K562 (cell line): ENCODE measurements around the gene SULT1A1. TPM values are rescaled to one million over a fixed set of nuclear protein-coding genes. Genes with fewer than 3 reads are reported as not detected.

Source experiments
- ELF1 ChIP-seq: fragments of 200-800 bp; sonication (Bioruptor generic); IDR thresholded peaks from 2 replicates; pipeline ENCODE4 v1.6.1; 2016; ENCODE audit warnings: missing genetic modification characterization, missing compliant biosample characterization
- GATA2 ChIP-seq: sonication (generic); formaldehyde crosslinking; IDR thresholded peaks from 2 replicates; pipeline ENCODE4 v1.4.0; 2020; ENCODE audit warnings: mild to moderate bottlenecking, missing genetic modification reagents
- HLTF ChIP-seq: fragments of 450-650 bp; IDR thresholded peaks from 2 replicates; pipeline ENCODE4 v1.6.1; 2016
- KDM2B ChIP-seq: fragments of 250-450 bp; sonication (Bioruptor Pico); IDR thresholded peaks from 2 replicates; pipeline ENCODE4 v1.8.0; 2021; ENCODE audit warnings: mild to moderate bottlenecking, moderate library complexity
- MAFG ChIP-seq: fragments of 450-650 bp; conservative IDR thresholded peaks from 2 replicates; pipeline ENCODE4 v1.6.1; 2016; ENCODE audit warnings: missing genetic modification characterization, missing compliant biosample characterization
- MTF1 ChIP-seq: fragments of 250-450 bp; sonication (Bioruptor Pico); IDR thresholded peaks from 2 replicates; pipeline ENCODE4 v1.9.0; 2021; ENCODE audit warnings: moderate library complexity, mild to moderate bottlenecking, inconsistent platforms, borderline replicate concordance
- NR2C2 ChIP-seq, 2 experiments: fragments of 200-800 bp in 1 of 2; sonication (Bioruptor generic) in 1 of 2; sonication (generic) in 1 of 2; formaldehyde crosslinking in 1 of 2; IDR thresholded peaks; 2 replicates each; pipeline versions ENCODE4 v1.6.1 to v1.8.0; 2016 to 2022; ENCODE audit warnings: mild to moderate bottlenecking in 1 of 2, missing compliant biosample characterization in 1 of 2, missing genetic modification characterization in 1 of 2, missing genetic modification reagents in 1 of 2
- SIRT6 ChIP-seq: IDR thresholded peaks from one replicate; pipeline ENCODE4 v1.6.1; 2012; ENCODE audit warnings: low read depth, mild to moderate bottlenecking, control low read depth, inconsistent platforms, low read length, moderate library complexity
- TCF7L2 ChIP-seq: fragments of 150-350 bp; IDR thresholded peaks from 2 replicates; pipeline ENCODE4 v1.6.1; 2016; ENCODE audit warnings: low read depth, mild to moderate bottlenecking, low read length, moderate library complexity
- ZNF174 ChIP-seq: fragments of 250-450 bp; sonication (Bioruptor Pico); IDR thresholded peaks from 2 replicates; pipeline ENCODE4 v1.4.0; 2020; ENCODE audit warnings: mild to moderate bottlenecking
- ZNF561 ChIP-seq: fragments of 450-650 bp; formaldehyde crosslinking; conservative IDR thresholded peaks from 2 replicates; pipeline ENCODE4 v1.4.0; 2020; ENCODE audit warnings: mild to moderate bottlenecking, moderate library complexity
- ZNF778 ChIP-seq: fragments of 450-650 bp; formaldehyde crosslinking; IDR thresholded peaks from 2 replicates; pipeline ENCODE4 v1.4.0; 2020; ENCODE audit warnings: mild to moderate bottlenecking, moderate library complexity
- polyA plus RNA-seq, 8 experiments: library from polyadenylated mRNA; depleted of rRNA in 4 of 8; stranded (reverse) in 5 of 8; unstranded in 3 of 8; fragments of >200 nt; fragmentation: Nextera tagmentation in 2 of 8; fragmentation: Illumina TruSeq in 1 of 8; extraction: Ambion mirVana in 2 of 8; extraction: Trizol in 1 of 8; gene quantifications; 2 replicates each; pipeline versions ENCODE4 v1.2.1 to v1.2.3, GENCODE V29; 2011 to 2014; ENCODE audit warnings: inconsistent platforms in 1 of 8, missing spikeins in 1 of 8
- total RNA-seq, 7 experiments: library from RNA; depleted of rRNA in 6 of 7; stranded (reverse); fragments of >200 nt in 6 of 7; fragmentation: Illumina TruSeq in 2 of 7; extraction: Trizol in 2 of 7; gene quantifications; 2 replicates each; pipeline versions ENCODE4 v1.2.1 to v1.2.3, GENCODE V29; 2011 to 2021; ENCODE audit warnings: low replicate concordance in 1 of 7
- TF ChIP-seq, protein P1 (sequence below): fragments of 450-650 bp; IDR thresholded peaks from 2 replicates; pipeline ENCODE4 v1.6.1; 2016; ENCODE audit warnings: mild to moderate bottlenecking, moderate library complexity
- TF ChIP-seq, protein P2 (sequence below): conservative IDR thresholded peaks from 2 replicates; pipeline ENCODE4 v1.6.1; 2011; ENCODE audit warnings: low read depth, mild to moderate bottlenecking, low read length; ENCODE audit not compliant: control insufficient read depth

The SULT1A1 gene
- total and polyA plus RNA-seq, 9 of the 15 experiments (the other 6 are each of a cell fraction or from before 2014, with no cell fraction given): 3.4 to 30.1 (median 16.6) TPM

DNA sequence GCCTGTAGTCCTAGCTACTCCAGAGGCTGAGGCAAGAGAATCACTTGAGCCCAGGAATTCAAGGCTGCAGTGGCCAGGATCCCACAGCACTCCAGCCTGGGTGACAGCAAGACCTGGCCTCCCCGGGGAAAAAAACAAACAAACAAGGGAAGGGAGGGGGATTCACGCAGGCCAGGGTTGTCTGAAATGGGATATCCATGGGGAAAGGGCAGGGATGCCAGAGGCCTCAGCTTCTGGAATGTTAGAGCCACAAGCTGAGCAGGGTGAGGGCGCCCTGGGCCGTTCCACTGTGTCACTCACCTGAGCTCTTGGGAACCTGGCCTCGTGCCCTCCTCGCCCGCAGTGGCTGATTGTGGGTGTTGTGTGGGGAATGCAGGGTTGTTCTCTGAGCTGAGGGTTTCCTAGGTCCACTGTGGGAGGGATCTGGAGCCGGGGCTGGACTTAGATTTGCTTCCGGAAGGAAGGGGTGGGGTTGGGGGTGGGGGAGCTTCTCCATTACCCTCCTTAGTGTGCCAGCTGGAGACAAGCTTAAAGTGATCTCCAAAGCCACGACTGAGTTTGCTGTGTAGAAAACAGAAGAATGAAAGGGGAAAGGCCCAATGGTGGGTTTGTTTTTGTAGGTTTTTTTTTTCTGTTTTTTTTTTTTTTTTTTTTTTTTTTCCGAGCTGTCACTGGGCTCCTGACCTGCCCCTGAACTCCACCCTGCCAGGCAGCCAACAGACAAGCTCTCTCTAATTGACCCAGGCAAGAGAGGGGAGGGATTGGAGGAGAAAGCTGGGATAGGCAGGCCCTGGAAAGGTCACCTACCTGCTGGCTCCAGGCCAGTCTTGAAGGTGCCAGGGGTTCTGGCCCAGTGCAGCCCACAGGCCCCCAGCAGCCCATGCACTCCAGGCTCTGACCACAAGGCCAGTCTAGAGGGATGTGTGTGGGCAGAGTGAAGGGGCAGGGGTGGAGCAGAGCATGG, at the start of gene SULT1A1 (continued):
- TF ChIP-seq, protein P1, sequence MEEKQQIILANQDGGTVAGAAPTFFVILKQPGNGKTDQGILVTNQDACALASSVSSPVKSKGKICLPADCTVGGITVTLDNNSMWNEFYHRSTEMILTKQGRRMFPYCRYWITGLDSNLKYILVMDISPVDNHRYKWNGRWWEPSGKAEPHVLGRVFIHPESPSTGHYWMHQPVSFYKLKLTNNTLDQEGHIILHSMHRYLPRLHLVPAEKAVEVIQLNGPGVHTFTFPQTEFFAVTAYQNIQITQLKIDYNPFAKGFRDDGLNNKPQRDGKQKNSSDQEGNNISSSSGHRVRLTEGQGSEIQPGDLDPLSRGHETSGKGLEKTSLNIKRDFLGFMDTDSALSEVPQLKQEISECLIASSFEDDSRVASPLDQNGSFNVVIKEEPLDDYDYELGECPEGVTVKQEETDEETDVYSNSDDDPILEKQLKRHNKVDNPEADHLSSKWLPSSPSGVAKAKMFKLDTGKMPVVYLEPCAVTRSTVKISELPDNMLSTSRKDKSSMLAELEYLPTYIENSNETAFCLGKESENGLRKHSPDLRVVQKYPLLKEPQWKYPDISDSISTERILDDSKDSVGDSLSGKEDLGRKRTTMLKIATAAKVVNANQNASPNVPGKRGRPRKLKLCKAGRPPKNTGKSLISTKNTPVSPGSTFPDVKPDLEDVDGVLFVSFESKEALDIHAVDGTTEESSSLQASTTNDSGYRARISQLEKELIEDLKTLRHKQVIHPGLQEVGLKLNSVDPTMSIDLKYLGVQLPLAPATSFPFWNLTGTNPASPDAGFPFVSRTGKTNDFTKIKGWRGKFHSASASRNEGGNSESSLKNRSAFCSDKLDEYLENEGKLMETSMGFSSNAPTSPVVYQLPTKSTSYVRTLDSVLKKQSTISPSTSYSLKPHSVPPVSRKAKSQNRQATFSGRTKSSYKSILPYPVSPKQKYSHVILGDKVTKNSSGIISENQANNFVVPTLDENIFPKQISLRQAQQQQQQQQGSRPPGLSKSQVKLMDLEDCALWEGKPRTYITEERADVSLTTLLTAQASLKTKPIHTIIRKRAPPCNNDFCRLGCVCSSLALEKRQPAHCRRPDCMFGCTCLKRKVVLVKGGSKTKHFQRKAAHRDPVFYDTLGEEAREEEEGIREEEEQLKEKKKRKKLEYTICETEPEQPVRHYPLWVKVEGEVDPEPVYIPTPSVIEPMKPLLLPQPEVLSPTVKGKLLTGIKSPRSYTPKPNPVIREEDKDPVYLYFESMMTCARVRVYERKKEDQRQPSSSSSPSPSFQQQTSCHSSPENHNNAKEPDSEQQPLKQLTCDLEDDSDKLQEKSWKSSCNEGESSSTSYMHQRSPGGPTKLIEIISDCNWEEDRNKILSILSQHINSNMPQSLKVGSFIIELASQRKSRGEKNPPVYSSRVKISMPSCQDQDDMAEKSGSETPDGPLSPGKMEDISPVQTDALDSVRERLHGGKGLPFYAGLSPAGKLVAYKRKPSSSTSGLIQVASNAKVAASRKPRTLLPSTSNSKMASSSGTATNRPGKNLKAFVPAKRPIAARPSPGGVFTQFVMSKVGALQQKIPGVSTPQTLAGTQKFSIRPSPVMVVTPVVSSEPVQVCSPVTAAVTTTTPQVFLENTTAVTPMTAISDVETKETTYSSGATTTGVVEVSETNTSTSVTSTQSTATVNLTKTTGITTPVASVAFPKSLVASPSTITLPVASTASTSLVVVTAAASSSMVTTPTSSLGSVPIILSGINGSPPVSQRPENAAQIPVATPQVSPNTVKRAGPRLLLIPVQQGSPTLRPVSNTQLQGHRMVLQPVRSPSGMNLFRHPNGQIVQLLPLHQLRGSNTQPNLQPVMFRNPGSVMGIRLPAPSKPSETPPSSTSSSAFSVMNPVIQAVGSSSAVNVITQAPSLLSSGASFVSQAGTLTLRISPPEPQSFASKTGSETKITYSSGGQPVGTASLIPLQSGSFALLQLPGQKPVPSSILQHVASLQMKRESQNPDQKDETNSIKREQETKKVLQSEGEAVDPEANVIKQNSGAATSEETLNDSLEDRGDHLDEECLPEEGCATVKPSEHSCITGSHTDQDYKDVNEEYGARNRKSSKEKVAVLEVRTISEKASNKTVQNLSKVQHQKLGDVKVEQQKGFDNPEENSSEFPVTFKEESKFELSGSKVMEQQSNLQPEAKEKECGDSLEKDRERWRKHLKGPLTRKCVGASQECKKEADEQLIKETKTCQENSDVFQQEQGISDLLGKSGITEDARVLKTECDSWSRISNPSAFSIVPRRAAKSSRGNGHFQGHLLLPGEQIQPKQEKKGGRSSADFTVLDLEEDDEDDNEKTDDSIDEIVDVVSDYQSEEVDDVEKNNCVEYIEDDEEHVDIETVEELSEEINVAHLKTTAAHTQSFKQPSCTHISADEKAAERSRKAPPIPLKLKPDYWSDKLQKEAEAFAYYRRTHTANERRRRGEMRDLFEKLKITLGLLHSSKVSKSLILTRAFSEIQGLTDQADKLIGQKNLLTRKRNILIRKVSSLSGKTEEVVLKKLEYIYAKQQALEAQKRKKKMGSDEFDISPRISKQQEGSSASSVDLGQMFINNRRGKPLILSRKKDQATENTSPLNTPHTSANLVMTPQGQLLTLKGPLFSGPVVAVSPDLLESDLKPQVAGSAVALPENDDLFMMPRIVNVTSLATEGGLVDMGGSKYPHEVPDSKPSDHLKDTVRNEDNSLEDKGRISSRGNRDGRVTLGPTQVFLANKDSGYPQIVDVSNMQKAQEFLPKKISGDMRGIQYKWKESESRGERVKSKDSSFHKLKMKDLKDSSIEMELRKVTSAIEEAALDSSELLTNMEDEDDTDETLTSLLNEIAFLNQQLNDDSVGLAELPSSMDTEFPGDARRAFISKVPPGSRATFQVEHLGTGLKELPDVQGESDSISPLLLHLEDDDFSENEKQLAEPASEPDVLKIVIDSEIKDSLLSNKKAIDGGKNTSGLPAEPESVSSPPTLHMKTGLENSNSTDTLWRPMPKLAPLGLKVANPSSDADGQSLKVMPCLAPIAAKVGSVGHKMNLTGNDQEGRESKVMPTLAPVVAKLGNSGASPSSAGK: 0 out of 2 replicates have a peak, but pooled peaks have one; percentile 20
- TF ChIP-seq ZNF778 (CRISPR knock-in tag): no peak
- TF ChIP-seq NR2C2 (CRISPR knock-in tag; IDR thresholded peaks at IDR 0.05): no peak
- TF ChIP-seq NR2C2 (tag; IDR thresholded peaks at IDR 0.05): peak; percentile 49; the same call in 1 of the 2 replicates
- TF ChIP-seq HLTF: no peak
- TF ChIP-seq ELF1: 0 out of 2 replicates have a peak, but pooled peaks have one; percentile 23
- no peak for TF ChIP-seq ZNF174 (CRISPR knock-in tag)
- no peak for TF ChIP-seq TCF7L2
- TF ChIP-seq, protein P2, sequence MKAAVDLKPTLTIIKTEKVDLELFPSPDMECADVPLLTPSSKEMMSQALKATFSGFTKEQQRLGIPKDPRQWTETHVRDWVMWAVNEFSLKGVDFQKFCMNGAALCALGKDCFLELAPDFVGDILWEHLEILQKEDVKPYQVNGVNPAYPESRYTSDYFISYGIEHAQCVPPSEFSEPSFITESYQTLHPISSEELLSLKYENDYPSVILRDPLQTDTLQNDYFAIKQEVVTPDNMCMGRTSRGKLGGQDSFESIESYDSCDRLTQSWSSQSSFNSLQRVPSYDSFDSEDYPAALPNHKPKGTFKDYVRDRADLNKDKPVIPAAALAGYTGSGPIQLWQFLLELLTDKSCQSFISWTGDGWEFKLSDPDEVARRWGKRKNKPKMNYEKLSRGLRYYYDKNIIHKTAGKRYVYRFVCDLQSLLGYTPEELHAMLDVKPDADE: no peak
- TF ChIP-seq KDM2B (CRISPR knock-in tag): no peak
- peak; percentile 22; the same call in 1 of the 2 replicates for TF ChIP-seq MAFG (tag)
- TF ChIP-seq SIRT6: no peak
- TF ChIP-seq MTF1 (CRISPR knock-in tag): no peak
- TF ChIP-seq GATA2: no peak
- no peak for TF ChIP-seq ZNF561
